Activated B cell treated with CpG ODN at 0.5 μM for 24 hours (primary cell): Measurements from ENCODE around the gene KEAP1. TPM values are rescaled to one million over a fixed set of nuclear protein-coding genes. Genes with fewer than 3 reads are reported as not detected.
"Not testable (repeated sequence)": the region's sequence is repeated elsewhere in the genome, so short reads cannot be mapped to it uniquely, and the experiment has no call there.

ENCODE experiments used
- ATAC-seq: fragments of 200-7000 bp; cut with Tn5 transposase; one replicate; pipeline ENCODE4 v1.10.0; 2021; ENCODE audit warnings: low read depth, mild to moderate bottlenecking, moderate library complexity
- CTCF ChIA-PET: fragments of 350-600 bp; sonication (Branson Sonifier 250); formaldehyde crosslinking; loops from one replicate; lab custom pipeline; 2021; ENCODE audit warnings: antibody characterized with exemption; lab: Charles Lee
- POLR2A ChIA-PET: fragments of 350-600 bp; sonication (Branson Sonifier 250); formaldehyde crosslinking; loops from one replicate; lab custom pipeline; 2021; ENCODE audit warnings: antibody characterized with exemption; lab: Charles Lee
- DNase-seq: peaks from one replicate; pipeline ENCODE4 v3.0.0; 2022
- H3K27ac Mint-ChIP-seq: one replicate; pipeline ENCODE4 v1.8.0; 2020; ENCODE audit warnings: mixed read lengths
- H3K27me3 Mint-ChIP-seq: one replicate; pipeline ENCODE4 v1.8.0; 2021; ENCODE audit warnings: mixed read lengths
- H3K36me3 Mint-ChIP-seq: one replicate; pipeline ENCODE4 v1.8.0; 2021; ENCODE audit warnings: low read depth, mixed read lengths
- H3K4me1 Mint-ChIP-seq: one replicate; pipeline ENCODE4 v1.8.0; 2021; ENCODE audit warnings: mixed read lengths
- H3K4me3 Mint-ChIP-seq: one replicate; pipeline ENCODE4 v1.8.0; 2020; ENCODE audit warnings: mild to moderate bottlenecking, mixed read lengths
- H3K9me3 Mint-ChIP-seq: one replicate; pipeline ENCODE4 v1.8.0; 2020; ENCODE audit warnings: mixed read lengths
- CTCF ChIP-seq: fragments of 200-600 bp; IDR thresholded peaks from one replicate; pipeline ENCODE4 v1.8.0; 2022; ENCODE audit warnings: antibody characterized with exemption, mild to moderate bottlenecking
- intact Hi-C: fragments of 100-400 bp; cut with micrococcal nuclease; formaldehyde crosslinking; loops from one replicate; pipeline ENCODE4 v1.15.1; 2024
- total RNA-seq: library from RNA; stranded (reverse); gene quantifications from 2 replicates; pipeline ENCODE4 v1.2.3, GENCODE V29; 2022

The KEAP1 gene
- total RNA-seq, 1 donor from 2014 or later = 38.9 TPM

DNA sequence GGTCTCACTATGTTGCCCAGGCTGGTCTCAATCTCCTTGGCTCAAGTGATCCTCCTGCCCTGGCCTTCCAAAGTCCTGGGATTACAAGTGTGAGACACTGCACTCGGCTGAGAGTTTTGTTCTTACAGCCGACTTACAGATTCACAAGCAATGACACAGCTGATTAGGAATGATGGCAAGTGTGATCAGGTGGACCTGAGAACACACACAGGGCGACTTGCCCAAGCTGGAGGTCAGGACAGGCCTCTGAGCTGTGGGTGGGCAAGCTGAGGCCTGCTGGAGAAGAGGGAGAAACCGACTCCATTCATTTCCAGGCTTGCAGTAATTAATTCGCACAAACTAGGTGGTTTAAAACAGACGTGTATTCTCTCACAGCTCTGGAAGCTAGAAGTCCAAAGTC lies 32.5 kb upstream of the KEAP1 start:
- Mint-ChIP-seq H3K27ac (no peak overlapping the region), H3K27me3 (peaks cover 19% of the 10 kb centered on the region), H3K9me3 (peaks cover 2% of the 10 kb centered on the region), H3K4me1 (peaks cover 4% of the 10 kb centered on the region), H3K4me3 (no peak overlapping the region), H3K36me3 (no peaks in the 10 kb centered on the region)
- ChIA-PET POLR2A (interaction anchor here (0.6 kb wide), 1 partner anchor 264 kb away, joined by 5 read pairs; no protein-coding TSS in a partner anchor), CTCF (no interaction called here)
- no peak for ATAC-seq
- intact Hi-C loops = no loop called here
- no peak for DNase-seq
- no peak for TF ChIP-seq CTCF

DNA sequence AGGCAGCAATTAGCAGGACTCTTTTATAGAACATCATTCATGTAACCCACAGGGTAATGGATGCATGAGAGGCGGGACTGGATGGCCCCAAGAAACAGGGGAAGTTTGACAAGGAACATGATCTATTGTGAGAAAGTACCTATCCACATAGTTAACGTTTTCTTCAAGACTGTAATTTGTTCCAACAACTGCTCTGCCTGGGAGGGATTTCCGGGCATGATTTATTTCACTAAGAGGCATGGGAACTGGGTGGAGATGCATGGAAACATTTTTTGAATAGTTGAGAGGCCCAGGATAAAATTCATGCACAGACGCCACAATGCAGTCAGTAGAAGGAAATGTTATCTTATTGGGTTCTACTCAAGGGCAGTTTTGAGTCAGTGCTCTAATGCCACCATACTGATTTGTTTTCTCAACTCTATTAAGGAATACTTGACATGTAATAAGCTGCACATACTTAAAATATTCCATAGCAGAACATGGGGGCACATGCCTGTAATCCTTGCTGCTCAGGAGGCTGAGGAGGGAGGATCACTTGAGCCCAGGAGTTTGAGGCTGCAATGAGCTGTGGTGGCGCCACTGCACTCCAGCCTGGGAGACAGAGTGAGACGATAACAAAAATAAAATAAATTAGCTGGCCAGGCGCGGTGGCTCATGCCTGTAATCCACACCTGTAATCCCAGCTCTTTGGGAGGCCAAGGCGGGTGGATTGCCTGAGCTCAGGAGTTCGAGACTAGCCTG lies 30.7 kb upstream of the KEAP1 start:
- no peaks in the 10 kb centered on the region for H3K36me3 Mint-ChIP-seq
- H3K4me3 Mint-ChIP-seq = no peak overlapping the region
- ATAC-seq (no peak), DNase-seq (no peak)
- H3K4me1 Mint-ChIP-seq = peaks cover 2% of the 10 kb centered on the region
- H3K27me3 Mint-ChIP-seq = peaks cover 12% of the 10 kb centered on the region
- intact Hi-C loops = no loop called here
- H3K9me3 Mint-ChIP-seq = peaks cover 2% of the 10 kb centered on the region
- no peak overlapping the region for H3K27ac Mint-ChIP-seq
- no peak for TF ChIP-seq CTCF
- POLR2A ChIA-PET = interaction anchor here (0.7 kb wide), 1 partner anchor 20 kb away, joined by 5 read pairs; no protein-coding TSS in a partner anchor
- CTCF ChIA-PET = no interaction called here

- no peak for ATAC-seq
- no peak overlapping the region for H3K27ac Mint-ChIP-seq
- ChIA-PET POLR2A (interaction anchor here (0.6 kb wide), 1 partner anchor 170 kb away, joined by 3 read pairs; no protein-coding TSS in a partner anchor), CTCF (no interaction called here)
- intact Hi-C loops = no loop called here
- H3K4me1 Mint-ChIP-seq = no peaks in the 10 kb centered on the region
- DNase-seq = no peak
- H3K36me3 Mint-ChIP-seq = no peaks in the 10 kb centered on the region
- TF ChIP-seq CTCF = no peak
- no peak overlapping the region for H3K4me3 Mint-ChIP-seq
- peaks cover 2% of the 10 kb centered on the region for H3K9me3 Mint-ChIP-seq
- peaks cover 7% of the 10 kb centered on the region for H3K27me3 Mint-ChIP-seq
These were observed 29.3 kb upstream of the KEAP1 start for GRCh38 chr19:10532457-10532856.

DNA sequence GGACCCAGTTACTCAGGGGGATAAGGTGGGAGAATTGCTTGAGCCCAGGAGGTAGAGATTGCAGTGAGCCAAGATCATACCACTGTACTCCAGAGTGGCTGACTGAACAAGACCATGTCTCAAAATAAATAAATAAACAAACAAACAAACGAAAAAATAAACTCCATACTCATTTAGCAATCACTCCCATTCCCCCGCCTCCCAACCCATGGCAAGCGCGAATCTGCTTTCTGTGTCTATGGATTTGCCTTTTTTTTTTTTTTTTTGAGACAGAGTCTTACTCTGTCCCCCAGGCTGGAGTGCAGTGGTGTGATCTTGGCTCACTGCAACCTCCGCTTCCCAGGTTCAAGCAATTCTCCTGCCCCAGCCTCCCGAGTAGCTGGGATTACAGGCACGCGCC lies 23.7 kb upstream of the KEAP1 start:
- CTCF ChIA-PET = not testable (repeated sequence)

GRCh38 chr19:10525636-10526035 lies 22.5 kb upstream of the KEAP1 start:
- H3K27me3 Mint-ChIP-seq = peaks cover 2% of the 10 kb centered on the region
- H3K4me1 Mint-ChIP-seq = no peaks in the 10 kb centered on the region
- H3K9me3 Mint-ChIP-seq = no peaks in the 10 kb centered on the region
- TF ChIP-seq CTCF = no peak
- DNase-seq (no peak), ATAC-seq (no peak)
- ChIA-PET POLR2A (no interaction called here), CTCF (no interaction called here)
- H3K27ac Mint-ChIP-seq = no peak overlapping the region
- H3K36me3 Mint-ChIP-seq = no peaks in the 10 kb centered on the region
- no peak overlapping the region for H3K4me3 Mint-ChIP-seq
- intact Hi-C loops = no loop called here

More for the DNA sequence above, 23.7 kb upstream of the KEAP1 start:
- H3K36me3 Mint-ChIP-seq, H3K4me3 Mint-ChIP-seq, ATAC-seq, POLR2A ChIA-PET, H3K9me3 Mint-ChIP-seq, H3K4me1 Mint-ChIP-seq, DNase-seq, intact Hi-C loops, H3K27ac Mint-ChIP-seq, H3K27me3 Mint-ChIP-seq: not testable (repeated sequence)
